RWPE1 (cell line): ENCODE data around the gene PTPRN.

Source experiments
- CTCF ChIA-PET: fragments of 350-600 bp; sonication (Branson Sonifier 250); formaldehyde crosslinking; extraction: SDS; loops from one replicate; lab custom pipeline; 2021; lab: Yijun Ruan, JAX
- POLR2A ChIA-PET: fragments of 400-600 bp; formaldehyde crosslinking; extraction: SDS; loops from one replicate; lab custom pipeline; 2020; ENCODE audit warnings: antibody characterized with exemption; ENCODE audit not compliant: low non-redundant PET; lab: Yijun Ruan, JAX
- DNase-seq: peaks from one replicate; pipeline ENCODE4 v3.0.0; 2012; ENCODE audit warnings: low spot score
- H3K27ac ChIP-seq: fragments of 450-650 bp; 2 replicates; pipeline ENCODE4 v1.5.1; 2017
- CTCF ChIP-seq: fragments of 450-650 bp; conservative IDR thresholded peaks from 2 replicates; pipeline ENCODE4 v1.5.1; 2017; ENCODE audit warnings: low read depth, mild to moderate bottlenecking

PTPRN gene

GRCh38 chr2:219274361-219274921, 34.8 kb downstream of the PTPRN start:
- DNase-seq = peak; percentile 79
- H3K27ac ChIP-seq = peak overlapping the region; percentile 100
- CTCF ChIA-PET = interaction anchor here (0.6 to 2.4 kb wide), 5 partner anchors 20 to 96 kb away, joined by 3 to 22 read pairs (median 6); partner anchors contain the start of gene RETREG2
- TF ChIP-seq CTCF = no peak
- POLR2A ChIA-PET = interaction anchor here (0.6 to 3.1 kb wide), 6 partner anchors 12 to 98 kb away, joined by 3 to 35 read pairs (median 6); partner anchors contain the start of genes CNPPD1, GLB1L, STK16 and TUBA4A

- peak; percentile 92 for DNase-seq
- CTCF ChIA-PET = interaction anchor here (0.7 to 2.4 kb wide), 3 partner anchors 21 to 96 kb away, joined by 3 to 22 read pairs (median 3); partner anchors contain the start of gene RETREG2
- H3K27ac ChIP-seq = peak overlapping the region; percentile 100
- POLR2A ChIA-PET = interaction anchor here (0.6 to 3.1 kb wide), 5 partner anchors 12 to 29 kb away, joined by 4 to 35 read pairs (median 6); partner anchors contain the start of genes GLB1L, STK16, TUBA4A and TUBA4B
- TF ChIP-seq CTCF = no peak
These were observed 35.3 kb downstream of the PTPRN start for GRCh38 chr2:219273937-219274336.

GRCh38 chr2:219272995-219273394, 36.2 kb downstream of the PTPRN start:
- TF ChIP-seq CTCF = no peak
- peak overlapping the region; percentile 100 for H3K27ac ChIP-seq
- POLR2A ChIA-PET = interaction anchor here (3.1 kb wide), 1 partner anchor 20 kb away, joined by 35 read pairs; the partner anchor contains the start of genes TUBA4A and TUBA4B
- CTCF ChIA-PET = interaction anchor here (2.4 kb wide), 1 partner anchor 21 kb away, joined by 22 read pairs; no protein-coding TSS in a partner anchor
- no peak for DNase-seq

- peak overlapping the region; percentile 100 for H3K27ac ChIP-seq
- no peak for TF ChIP-seq CTCF
- ChIA-PET POLR2A (interaction anchor here (3.1 kb wide), 1 partner anchor 19 kb away, joined by 35 read pairs; the partner anchor contains the start of genes TUBA4A and TUBA4B), CTCF (no interaction called here)
- DNase-seq = no peak
These were observed 36.8 kb downstream of the PTPRN start for GRCh38 chr2:219272356-219272755.

- no peak for TF ChIP-seq CTCF
- ChIA-PET POLR2A (no interaction called here), CTCF (no interaction called here)
- H3K27ac ChIP-seq = peak overlapping the region; percentile 83
- DNase-seq = no peak
These were observed 38.2 kb downstream of the PTPRN start for GRCh38 chr2:219271021-219271420.

- H3K27ac ChIP-seq = peak overlapping the region; percentile 83
- CTCF ChIA-PET = interaction anchor here (0.6 to 1.0 kb wide), 2 partner anchors 25 to 54 kb away, joined by 3 to 4 read pairs; no protein-coding TSS in a partner anchor
- POLR2A ChIA-PET = interaction anchor here (0.6 kb wide), 1 partner anchor 12 kb away, joined by 4 read pairs; no protein-coding TSS in a partner anchor
- DNase-seq = no peak
- no peak for TF ChIP-seq CTCF
These were observed 39.2 kb downstream of the PTPRN start for GRCh38 chr2:219270055-219270372.
